Nephron (organoid): Measurements from ENCODE around the gene NSL1.
A peak's percentile ranks its signal among the peaks of the same experiment; 100 is the strongest.

Experiments used
- H3K27ac Mint-ChIP-seq, 3 experiments: 2 replicates each; pipeline ENCODE4 v1.8.0; 2020; ENCODE audit warnings: mixed read lengths in 3 of 3, mild to moderate bottlenecking in 2 of 3, moderate library complexity in 1 of 3
- H3K27me3 Mint-ChIP-seq: 2 replicates; pipeline ENCODE4 v1.8.0; 2021; ENCODE audit warnings: low read depth, mild to moderate bottlenecking, moderate library complexity, mixed read lengths
- H3K36me3 Mint-ChIP-seq: 2 replicates; pipeline ENCODE4 v1.8.0; 2020; ENCODE audit warnings: low read depth, mixed read lengths
- H3K4me1 Mint-ChIP-seq: 2 replicates; pipeline ENCODE4 v1.8.0; 2020; ENCODE audit warnings: mixed read lengths
- H3K4me3 Mint-ChIP-seq, 3 experiments: 2 replicates each; pipeline ENCODE4 v1.8.0; 2020; ENCODE audit warnings: mild to moderate bottlenecking in 3 of 3, mixed read lengths in 3 of 3, moderate library complexity in 2 of 3
- H3K9me3 Mint-ChIP-seq: 2 replicates; pipeline ENCODE4 v1.8.0; 2020; ENCODE audit warnings: mixed read lengths
- TF ChIP-seq, protein P1 (sequence below), 3 experiments: fragments of 200-600 bp; sonication (generic); IDR thresholded peaks; one replicate each; pipeline ENCODE4 v1.5.0; 2021; ENCODE audit warnings: antibody characterized with exemption in 3 of 3; ENCODE audit not compliant: unreplicated experiment in 3 of 3

The NSL1 gene

GRCh38 chr1:212792396-212792908, 875 bp upstream of the NSL1 start:
- Mint-ChIP-seq H3K36me3 (peaks cover 8% of the 10 kb centered on the region), H3K27me3 (no peaks in the 10 kb centered on the region), H3K9me3 (no peaks in the 10 kb centered on the region), H3K27ac (peak overlapping the region; percentile 84 to 96 (median 94)), H3K4me1 (peaks cover 19% of the 10 kb centered on the region), H3K4me3 (peak overlapping the region; percentile 94 to 98 (median 96))
- TF ChIP-seq, protein P1, sequence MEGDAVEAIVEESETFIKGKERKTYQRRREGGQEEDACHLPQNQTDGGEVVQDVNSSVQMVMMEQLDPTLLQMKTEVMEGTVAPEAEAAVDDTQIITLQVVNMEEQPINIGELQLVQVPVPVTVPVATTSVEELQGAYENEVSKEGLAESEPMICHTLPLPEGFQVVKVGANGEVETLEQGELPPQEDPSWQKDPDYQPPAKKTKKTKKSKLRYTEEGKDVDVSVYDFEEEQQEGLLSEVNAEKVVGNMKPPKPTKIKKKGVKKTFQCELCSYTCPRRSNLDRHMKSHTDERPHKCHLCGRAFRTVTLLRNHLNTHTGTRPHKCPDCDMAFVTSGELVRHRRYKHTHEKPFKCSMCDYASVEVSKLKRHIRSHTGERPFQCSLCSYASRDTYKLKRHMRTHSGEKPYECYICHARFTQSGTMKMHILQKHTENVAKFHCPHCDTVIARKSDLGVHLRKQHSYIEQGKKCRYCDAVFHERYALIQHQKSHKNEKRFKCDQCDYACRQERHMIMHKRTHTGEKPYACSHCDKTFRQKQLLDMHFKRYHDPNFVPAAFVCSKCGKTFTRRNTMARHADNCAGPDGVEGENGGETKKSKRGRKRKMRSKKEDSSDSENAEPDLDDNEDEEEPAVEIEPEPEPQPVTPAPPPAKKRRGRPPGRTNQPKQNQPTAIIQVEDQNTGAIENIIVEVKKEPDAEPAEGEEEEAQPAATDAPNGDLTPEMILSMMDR (IDR thresholded peaks at IDR 0.05; ENCODE audit: unreplicated experiment in 3 of 3): no peak

DNA sequence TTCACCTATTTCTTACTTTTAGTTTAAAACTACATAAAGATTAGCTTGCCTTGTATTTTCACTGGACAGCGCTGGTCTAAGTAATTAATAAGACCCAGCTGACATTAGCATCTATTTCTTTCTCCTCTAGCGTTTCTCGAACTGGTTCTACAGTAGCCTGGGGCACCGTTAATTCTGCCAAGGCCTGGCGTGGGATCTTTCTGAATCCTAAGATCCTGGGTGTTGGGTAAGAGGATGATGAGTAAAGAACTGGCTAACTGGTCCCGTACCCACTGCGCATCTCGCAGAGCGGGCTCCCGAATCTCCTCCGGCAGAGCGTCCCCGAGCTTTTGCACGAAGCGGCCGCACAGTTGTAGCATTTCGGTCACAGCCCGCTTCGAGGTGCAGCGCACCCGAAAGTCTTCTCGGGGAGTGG, 309 bp downstream of the NSL1 start:
- TF ChIP-seq, protein P1 (IDR thresholded peaks at IDR 0.05; ENCODE audit: unreplicated experiment in 3 of 3): no peak
- Mint-ChIP-seq H3K9me3 (no peaks in the 10 kb centered on the region), H3K36me3 (peaks cover 12% of the 10 kb centered on the region), H3K27ac (peak overlapping the region; percentile 84 to 96 (median 94)), H3K4me3 (peak overlapping the region; percentile 94 to 98 (median 96)), H3K4me1 (peaks cover 19% of the 10 kb centered on the region), H3K27me3 (no peaks in the 10 kb centered on the region)

GRCh38 chr1:212785871-212786270, 5.7 kb downstream of the NSL1 start:
- Mint-ChIP-seq H3K9me3 (no peaks in the 10 kb centered on the region), H3K4me3 (no peak overlapping the region), H3K36me3 (peaks cover 45% of the 10 kb centered on the region), H3K4me1 (peaks cover 9% of the 10 kb centered on the region), H3K27me3 (no peaks in the 10 kb centered on the region), H3K27ac (no peak overlapping the region)
- TF ChIP-seq, protein P1 (IDR thresholded peaks at IDR 0.05; ENCODE audit: unreplicated experiment in 3 of 3): no peak

DNA sequence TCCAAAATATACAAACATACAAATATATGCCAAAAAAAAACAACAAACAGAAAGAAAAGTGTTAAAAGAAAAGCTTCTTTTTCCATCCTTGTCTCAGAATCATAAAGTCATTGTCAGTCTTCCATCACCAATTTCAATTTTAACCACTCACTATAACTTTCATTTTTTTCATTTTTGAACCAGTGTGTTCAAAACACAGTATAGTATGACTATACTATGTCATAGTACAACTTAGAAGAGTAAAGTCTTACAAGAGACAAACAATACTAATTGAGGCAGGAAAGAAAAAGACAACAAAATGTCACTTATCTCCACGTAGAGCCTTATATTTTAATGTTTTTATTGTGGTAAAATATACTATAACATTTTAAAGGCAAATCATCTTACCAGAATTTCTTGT, 7.6 kb downstream of the NSL1 start:
- peaks cover 5% of the 10 kb centered on the region for H3K4me1 Mint-ChIP-seq
- H3K9me3 Mint-ChIP-seq: no peaks in the 10 kb centered on the region
- H3K27me3 Mint-ChIP-seq: no peaks in the 10 kb centered on the region
- TF ChIP-seq, protein P1 (IDR thresholded peaks at IDR 0.05; ENCODE audit: unreplicated experiment in 3 of 3): no peak
- H3K4me3 Mint-ChIP-seq: no peak overlapping the region
- H3K36me3 Mint-ChIP-seq: peaks cover 50% of the 10 kb centered on the region
- H3K27ac Mint-ChIP-seq: no peak overlapping the region

DNA sequence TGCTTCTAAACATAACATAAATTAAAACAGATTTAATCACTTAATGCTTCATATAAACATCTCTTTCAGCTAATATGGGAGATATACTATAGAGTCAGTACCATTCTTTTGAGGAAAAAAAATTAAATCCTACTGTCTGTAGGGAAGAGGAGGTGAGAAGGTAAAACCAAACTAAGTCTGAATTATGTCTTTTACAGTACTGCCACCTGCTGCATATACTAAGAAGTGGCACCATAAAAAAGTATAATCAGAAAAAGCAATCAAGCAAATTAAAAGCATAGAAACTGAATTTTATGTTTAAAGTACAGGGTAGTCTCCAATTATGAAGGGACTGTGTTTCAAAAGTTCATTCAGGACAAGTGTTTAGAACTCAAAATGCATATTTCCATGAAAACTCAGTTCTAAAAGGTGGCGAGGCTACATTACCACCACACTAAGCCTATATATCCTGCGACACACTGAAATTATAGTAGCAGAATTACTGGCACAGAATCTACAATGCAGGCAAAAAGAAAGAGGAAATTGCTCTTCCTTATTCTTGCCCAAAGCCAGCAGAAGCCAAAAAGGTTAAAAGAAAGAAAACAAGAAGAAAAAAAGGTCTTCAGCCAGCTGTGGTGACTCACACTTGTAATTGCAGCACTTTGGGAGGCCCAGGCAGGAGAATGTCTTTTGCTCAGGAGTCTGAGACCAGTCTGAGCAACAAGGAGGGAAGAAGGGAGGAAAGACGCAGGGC, 9.0 kb downstream of the NSL1 start:
- Mint-ChIP-seq H3K27me3 (no peaks in the 10 kb centered on the region), H3K36me3 (peaks cover 61% of the 10 kb centered on the region), H3K9me3 (peaks cover 7% of the 10 kb centered on the region), H3K27ac (no peak overlapping the region), H3K4me3 (no peak overlapping the region), H3K4me1 (no peaks in the 10 kb centered on the region)
- TF ChIP-seq, protein P1 (IDR thresholded peaks at IDR 0.05; ENCODE audit: unreplicated experiment in 3 of 3): peak; percentile 54 to 78 (median 62)

DNA sequence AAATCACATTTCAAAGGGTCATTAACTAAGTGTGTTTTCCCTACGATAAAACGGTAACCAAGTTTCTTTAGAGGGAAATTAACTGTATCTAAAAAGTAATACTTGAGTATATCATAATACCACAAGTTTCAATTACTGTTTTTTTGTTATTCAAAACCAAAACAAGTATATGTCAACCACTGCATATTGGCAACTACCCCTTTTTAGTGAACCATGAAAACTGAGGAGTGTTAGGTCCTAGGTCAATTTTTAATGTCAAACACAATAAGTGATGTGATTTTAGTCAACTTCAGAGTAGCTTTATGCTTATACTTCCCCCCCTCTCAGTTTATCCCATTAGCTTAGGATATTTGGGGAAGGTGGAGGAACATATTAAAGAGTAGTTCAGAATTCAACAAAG, 10.4 kb downstream of the NSL1 start:
- no peaks in the 10 kb centered on the region for H3K27me3 Mint-ChIP-seq
- H3K27ac Mint-ChIP-seq: no peak overlapping the region
- TF ChIP-seq, protein P1 (IDR thresholded peaks at IDR 0.05; ENCODE audit: unreplicated experiment in 3 of 3): no peak
- H3K36me3 Mint-ChIP-seq: peaks cover 70% of the 10 kb centered on the region
- H3K4me3 Mint-ChIP-seq: no peak overlapping the region
- H3K9me3 Mint-ChIP-seq: peaks cover 9% of the 10 kb centered on the region
- no peaks in the 10 kb centered on the region for H3K4me1 Mint-ChIP-seq
